Fibroblast of gingiva (primary cell): ENCODE data around the gene WNT5B.
"Not testable (repeated sequence)": the region's sequence is repeated elsewhere in the genome, so short reads cannot be mapped to it uniquely, and the experiment has no call there.

Experiments
- DNase-seq: peaks from one replicate; pipeline ENCODE4 v3.0.0-alpha.2; 2011; ENCODE audit warnings: low read depth

WNT5B gene

DNA sequence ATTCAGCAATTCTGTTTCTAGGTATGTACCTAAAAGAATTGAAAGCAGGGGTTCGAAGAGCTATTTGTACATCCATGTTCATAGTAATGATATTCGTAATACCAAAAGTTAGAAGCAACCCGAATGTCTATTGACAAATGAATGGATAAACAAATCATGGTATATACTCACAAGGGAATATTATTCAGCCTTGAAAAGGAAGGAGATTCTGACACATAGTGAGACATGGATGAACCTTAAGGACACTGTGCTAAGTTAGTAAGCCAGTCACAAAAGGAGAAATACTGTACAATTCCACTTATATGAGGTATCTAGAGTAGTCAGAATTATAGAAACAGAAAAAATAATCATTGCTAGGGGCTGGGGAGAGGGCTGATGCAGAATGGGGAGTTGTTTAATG is 30.3 kb upstream of the WNT5B start:
- DNase-seq: no peak

DNA sequence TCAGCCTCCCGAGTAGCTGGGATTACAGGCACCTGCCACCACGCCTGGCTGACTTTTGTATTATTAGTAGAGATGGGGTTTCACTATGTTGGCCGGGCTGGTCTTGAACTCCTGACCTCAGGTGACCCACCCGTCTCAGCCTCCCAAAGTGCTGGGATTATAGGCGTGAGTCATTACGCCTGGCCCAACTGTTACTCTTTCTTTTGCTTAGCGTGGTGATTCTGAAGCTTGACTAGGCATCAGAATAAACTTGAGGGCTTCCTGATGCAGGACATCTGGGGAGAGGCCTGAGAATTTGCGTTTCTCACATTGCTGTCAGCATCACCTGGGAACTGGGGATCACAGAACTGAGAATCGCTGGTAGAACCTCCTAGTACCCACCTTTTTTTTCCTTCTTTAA is 26.3 kb upstream of the WNT5B start:
- DNase-seq: not testable (repeated sequence)

DNA sequence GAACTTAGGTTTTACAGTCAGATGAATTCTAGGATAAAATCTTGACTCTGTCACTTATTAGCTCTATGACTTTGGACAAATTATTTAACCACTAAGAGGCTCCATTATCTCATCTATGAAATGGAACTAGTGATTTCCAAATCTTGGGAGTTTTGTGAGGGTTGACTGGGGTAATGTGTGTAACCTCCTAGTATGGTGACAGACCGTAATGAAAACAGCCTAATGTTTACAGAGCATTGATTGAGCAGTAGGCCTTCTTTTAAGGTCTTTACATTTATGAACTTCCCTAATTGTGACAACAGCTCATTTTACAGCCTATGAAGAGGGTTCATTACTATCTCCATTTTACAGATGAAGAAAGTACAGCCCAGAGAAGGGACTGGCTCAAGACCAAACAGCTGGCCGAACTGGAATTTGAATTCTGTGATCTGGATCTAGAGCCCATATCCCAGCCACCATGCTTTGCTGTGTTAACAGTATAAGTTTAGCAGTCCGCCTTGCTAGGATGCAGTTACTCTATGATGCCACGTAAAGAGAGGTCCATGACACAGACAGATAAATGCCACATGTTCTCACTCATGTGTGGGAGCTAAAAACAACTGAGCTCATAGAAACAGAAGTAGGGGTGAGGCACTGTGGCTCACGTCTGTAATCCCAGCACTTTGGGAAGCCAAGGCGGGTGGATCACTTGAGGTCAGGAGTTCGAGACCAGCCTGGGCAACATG is 25.6 kb upstream of the WNT5B start:
- DNase-seq: peak; percentile 25

DNA sequence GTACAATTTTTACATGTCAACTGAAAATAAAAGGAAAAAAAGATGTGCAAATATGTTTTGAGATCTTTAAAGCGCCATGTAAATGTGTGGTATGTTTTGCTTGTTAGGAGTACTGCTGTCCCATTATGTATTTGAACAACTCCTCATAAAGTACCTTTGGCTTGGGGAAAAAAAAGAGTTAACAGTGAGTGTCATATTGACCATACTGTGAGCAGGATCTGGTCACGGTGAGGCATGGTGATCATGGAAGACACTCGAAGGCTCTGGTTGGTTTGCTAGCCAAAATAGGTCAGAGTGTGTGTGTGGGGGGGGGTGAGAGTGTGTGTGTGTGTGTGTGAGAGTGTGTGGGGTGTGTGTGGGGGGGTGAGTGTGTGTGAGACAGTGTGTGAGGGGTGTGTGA is 24.6 kb upstream of the WNT5B start:
- DNase-seq: no peak

DNA sequence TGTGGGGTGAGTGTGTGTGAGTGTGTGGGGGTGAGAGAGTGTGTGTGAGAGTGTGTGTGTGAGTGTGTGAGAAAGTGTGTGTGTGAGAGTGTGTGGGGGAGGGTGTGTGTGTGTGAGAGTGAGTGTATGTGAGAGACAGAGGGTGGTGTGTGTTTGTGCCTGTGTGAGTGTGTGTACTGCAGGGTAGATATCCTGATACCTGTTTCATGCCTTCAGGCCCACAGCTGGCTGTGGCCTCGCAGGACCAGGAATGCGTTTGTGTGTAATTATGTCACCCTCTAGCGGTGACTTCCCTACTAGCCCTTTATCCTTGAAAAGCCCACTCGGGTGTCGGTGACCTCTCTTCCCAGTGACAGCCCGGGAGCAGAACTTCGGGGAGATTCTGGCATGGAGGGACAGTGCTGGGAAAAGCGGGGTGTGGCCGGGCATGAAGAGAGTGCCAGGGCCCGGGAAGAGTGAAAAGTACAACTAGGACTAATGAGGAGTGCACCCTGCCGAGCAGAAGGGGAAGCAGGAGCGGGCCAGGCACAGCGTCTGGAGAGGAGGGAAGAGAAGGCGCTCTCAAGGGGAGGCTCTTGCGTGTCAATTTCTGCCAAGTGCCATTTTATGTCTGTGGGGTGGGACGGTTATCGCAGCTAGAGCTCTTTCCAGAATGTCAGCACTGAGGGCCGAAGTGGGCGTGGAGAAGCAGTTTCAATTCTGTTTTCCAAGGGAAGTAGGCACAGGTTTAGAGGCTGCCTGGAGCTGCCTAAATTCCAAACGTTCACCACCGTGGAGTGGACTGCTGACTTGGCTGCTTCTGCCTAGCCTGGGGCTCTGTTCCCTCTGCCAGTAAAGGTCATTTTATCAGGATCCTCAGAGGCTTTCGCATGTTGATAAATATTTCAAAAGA is 23.7 kb upstream of the WNT5B start:
- DNase-seq: peak; percentile 85

DNA sequence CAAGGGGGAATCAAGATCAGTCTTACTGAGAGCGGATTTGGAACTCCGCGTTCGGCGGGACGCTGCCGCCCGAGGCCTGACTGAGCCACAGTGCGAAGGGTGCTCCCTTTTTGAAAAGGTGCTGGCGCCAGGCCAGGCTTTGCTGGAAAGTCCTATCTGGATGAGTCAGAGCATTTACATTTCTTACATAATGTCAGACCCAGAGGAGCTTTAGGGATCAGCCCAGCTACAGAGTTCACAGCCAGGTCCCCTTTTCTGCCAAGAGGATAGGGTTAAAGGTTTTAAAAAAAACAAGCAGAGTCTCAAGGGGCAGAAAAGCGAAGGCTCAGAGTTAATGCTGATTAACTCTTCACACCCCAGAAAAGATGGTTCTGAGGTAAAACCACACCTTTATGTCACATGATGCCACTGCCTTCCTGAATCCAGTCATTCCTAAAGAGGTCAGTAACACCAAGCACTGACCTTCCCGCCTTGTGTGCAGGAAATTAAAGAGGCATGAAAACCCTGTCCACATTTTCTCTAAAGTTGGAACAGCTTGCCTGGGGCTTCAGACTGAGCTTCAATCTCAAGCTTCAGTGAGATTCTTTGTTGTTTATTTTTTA is 22.9 kb upstream of the WNT5B start:
- DNase-seq: peak; percentile 24

DNA sequence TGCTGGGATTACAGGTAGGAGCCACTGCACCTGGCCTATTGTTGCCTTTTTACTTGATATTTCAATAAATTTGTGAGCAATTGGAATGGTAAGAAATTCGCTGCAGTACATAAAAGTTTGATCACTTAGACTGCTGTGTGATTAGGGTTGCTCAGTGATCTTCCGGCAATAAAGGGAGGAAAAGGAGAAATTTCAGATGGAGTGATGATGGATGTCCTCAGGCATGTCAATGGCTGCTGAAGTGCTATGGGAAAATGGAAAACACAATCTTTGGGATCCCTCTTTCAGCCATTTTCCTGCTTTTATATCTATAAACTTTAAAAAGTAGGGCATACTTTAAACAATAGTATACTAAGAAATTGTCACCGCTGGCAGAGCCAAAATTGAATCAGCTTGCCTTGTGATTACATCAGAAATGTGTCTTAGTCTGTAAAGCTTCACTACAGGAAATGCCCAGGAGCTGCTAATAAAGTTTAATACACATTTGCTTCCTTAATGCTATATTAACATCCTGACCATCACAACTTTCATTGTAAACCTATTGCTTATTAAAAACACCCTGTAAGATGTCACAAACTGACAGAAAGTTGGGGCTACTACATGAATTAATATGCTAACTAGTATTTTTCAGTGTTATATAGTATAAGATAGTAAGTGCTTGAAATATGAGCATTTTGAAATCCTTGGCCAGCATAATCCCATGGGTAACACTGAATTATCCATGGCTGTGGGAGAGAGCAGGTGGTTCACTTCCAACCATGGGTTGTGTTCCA is 20.9 kb upstream of the WNT5B start:
- DNase-seq: peak; percentile 37

DNA sequence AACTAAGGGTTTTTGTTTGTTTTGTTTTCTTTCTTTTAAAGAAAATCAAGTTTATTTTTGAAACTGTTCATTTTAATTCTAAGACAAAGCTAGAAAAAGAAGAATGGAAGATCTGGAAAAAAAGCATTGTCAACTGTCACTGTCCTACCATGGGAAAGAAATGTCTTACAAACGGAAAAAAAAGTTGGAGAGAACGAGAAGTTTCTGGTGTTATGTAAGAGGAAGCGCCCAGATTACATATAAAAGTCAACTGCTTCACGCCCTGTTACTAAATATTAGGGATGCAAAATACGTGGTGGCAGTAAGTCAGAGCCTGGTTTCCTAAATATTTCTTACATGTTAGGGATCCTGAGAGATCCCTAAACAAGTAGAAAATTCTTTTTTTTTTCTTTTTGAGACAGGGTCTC is 20.3 kb upstream of the WNT5B start:
- no peak for DNase-seq

DNA sequence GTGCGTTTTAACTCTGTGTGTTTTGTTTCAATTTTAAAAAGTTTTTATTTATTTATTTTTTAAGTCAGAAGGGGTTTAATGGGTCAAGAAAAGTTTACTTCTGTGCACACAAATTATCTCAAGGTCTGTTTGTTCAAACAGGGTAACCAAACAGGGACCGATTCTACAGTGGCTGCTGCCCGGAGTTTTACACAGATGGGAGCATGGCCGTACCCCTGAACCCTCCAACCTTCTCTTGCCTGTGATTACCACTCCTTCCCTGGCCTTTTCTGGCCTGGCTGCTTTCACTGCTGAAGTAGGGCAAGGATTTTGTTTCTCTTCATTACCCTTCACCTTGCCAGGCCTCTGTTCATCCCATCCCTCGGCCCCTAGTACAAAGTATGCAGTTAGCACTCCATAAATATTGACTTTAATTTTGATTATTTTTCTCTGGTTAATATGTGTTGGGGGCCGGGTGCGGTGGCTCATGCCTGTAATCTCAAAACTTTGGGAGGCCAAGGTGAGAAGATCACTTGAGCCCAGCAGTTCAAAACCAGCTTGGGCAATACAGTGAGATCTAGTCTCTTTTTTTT is 18.9 kb upstream of the WNT5B start:
- no peak for DNase-seq

DNA sequence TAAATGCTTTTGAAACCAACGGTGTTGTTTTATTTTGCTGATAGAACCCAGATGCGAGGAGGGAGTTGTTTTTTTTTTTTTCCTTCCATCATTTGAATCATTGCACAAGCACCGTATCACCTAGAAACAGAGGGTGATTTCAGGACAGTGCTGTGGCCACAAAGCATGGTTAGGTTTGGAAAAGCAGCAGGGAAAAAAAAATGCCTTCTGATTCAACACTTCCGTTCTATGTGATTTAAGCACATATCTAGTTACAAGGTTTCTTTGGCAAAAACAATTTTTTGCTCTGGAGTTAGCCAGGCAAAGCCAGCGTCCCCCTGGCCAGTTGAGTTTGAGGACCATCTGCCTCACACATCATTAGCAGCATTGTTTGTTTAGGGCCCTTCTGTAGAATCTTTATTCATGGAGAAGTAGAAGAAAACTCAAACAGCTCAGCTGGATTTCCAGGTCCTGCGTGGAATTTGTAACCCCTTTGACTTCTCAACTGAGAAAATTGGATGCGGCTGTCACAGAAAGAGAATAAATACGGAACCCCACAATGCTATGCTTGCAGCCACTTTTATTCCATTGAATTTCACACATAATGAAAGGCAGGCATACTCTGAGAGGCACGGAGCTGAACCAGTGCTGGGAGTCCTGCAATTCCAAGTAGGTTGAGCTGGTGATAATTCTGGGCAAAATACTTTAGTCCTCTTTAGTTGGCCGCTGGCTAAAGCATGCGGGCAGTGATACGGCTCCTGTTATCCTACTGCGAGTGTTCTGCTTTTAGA is 17.0 kb upstream of the WNT5B start:
- DNase-seq: peak; percentile 95

DNA sequence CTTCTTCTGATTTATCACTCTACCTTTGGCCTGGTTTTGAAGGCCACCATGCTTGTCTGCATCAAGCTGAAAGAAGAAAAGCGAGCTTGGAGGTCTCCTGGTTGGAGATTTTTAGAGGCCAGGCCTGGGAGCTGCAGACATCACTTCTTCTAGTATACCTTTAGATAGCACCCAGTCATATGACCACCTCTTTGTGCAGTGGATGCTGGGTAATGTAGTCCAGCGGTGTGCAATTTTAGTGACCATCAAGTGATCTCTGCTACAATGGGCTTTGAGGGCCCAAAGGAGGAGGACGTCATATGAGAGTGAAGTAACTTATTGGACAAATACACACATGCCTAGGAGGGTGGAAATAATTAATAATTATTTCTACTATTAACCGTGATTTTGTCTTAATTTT is 15.2 kb upstream of the WNT5B start:
- no peak for DNase-seq

DNA sequence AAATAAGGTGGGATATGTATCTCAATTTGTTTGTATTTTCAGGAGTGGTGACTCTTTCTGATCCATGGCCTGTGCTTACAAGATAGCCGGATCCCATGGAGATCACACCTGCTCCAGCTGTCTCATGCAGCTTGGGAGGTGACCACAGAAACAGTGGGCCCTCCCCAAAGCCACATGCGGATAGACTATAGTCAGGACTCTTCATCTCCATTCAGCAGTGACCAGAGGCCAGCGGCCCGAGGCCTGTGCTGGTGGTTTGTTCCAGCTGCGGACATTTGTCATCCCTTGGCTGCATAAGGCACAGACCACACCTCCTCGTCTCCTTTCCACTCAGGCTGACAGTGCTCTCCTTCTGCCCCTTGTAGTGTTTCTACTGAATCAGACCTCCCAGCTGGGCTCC is 14.7 kb upstream of the WNT5B start:
- DNase-seq: no peak

DNA sequence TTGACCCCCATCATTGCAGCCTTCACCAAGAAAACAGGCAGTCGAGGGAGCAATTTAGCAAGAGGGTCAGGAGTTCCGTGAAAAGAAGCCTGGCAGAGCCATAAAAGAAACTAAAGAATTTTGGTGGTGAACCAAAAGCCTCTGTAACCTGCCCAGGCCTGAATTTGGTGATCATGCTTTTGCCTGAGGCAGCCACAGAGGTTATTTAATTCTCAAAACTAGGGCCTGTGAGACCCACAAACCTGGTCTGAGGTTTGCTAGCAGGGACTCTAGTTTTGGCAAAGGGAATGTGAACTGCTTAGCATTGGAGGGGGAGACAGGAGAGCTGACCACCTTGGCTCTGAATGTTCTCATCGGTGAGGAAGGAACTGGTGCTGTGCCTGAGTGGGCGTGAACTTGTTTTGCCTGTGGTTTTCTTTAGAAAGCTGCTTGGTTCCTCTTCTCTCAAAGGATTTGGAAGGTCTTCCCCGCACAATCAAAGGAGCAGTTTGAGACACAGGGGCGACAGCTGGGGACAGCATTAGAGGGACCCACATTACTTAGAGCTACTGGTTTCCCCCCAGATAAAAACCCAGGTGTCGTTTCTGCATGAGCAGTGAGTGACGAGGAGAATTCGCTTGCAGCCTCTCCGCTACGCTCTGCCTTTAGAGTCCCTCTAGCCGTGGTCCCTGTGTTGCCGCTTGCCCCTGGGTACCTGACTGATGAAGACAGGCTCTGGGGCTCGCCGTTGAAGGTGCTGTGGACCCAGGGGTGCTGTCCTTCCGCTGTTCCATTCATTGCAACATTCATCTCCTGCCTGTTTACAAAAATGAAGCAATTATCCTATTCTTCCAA is 12.6 kb upstream of the WNT5B start:
- DNase-seq: no peak

DNA sequence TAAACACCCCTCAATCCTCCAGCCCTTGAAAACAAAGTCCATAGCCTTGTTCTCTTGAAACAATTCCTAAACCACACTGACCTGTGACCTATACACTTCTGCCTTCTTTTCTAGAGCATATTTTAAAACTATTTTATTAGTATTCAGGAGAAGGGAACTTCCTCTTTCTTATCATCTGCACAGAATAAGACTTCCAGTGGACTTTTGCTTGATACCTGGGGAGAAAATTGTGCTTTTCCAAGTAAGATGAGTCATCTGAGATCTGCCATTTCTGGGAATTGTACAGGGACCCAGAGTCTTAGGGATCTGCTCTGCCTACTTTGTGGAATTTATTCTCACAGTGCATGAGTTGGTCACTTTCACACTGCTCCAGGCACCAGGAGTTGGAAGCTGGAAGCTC is 10.5 kb upstream of the WNT5B start:
- no peak for DNase-seq

DNA sequence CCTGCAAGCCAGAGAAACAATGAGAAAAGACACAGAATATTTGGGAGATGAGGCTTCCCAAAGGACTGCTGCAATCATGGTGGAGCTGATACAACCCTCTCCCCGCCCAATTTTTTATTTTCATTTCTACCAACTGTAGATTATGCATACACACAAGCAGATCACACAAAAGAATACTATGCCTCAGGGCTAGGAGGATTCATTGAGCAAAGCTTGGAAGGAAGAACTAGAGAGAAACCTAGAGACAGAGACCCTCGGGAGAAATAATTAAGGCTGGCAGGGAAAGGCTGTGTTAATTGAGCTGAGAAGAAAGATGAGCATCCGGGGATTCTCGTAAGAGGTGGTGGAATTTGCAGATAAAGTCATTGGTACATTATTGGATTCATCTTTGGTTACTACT is 9.9 kb upstream of the WNT5B start:
- DNase-seq: no peak

DNA sequence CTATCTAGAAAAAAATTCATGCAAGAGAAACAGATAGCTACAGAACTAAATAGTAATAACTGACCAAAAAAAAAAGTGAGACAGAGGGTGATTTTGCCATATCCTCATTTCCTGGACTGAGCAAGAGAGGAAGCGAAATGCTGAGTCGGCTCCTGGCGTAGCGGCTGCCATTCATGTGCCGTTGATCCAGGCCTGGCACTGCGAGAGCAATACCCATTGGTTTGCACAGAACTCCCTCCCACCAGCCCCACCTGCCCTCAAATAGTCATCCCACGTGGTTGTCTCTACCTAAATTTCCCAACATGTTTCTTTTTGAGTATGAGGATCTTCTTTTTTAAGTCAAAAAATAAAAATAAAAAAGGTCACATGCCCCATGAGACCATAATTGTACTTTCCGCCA is 9.4 kb upstream of the WNT5B start:
- no peak for DNase-seq

DNA sequence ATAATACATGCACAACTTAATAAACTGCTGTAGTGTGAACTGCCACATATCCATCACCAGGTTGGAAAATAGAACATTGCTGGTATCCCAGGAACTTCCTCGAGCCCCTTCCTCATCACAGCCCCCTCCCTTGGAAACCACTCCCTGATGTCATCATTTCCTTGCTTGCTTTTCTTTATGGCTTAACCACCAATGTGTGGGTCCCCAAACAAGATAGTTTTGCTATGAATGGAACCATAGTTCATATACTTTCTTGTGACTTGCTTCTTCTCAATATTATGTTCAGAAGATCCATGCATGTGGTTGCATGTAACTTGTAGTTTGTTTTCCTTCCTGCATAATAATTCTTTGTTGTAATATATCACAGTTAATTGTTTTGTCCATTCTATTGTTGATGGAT is 8.9 kb upstream of the WNT5B start:
- DNase-seq: no peak

DNA sequence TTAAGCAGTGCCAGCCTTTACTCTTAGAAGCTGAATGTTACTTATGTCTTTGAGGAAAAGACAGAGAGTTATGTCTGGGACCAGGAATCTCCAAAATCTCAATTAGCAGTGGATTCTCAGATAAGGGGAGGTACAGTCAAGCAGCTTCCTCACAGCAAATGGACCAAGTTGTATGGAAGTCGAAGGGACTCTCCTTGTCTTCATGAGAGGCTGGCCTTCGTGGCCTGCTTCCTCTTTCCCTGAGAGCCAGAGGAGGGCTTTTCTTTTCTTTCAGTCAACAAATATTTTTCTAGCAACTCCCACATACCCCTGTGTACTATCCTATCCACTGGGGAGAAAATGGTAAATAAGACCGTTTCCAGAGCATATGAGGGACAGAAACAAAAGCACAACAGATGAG is 6.6 kb upstream of the WNT5B start:
- DNase-seq: no peak

DNA sequence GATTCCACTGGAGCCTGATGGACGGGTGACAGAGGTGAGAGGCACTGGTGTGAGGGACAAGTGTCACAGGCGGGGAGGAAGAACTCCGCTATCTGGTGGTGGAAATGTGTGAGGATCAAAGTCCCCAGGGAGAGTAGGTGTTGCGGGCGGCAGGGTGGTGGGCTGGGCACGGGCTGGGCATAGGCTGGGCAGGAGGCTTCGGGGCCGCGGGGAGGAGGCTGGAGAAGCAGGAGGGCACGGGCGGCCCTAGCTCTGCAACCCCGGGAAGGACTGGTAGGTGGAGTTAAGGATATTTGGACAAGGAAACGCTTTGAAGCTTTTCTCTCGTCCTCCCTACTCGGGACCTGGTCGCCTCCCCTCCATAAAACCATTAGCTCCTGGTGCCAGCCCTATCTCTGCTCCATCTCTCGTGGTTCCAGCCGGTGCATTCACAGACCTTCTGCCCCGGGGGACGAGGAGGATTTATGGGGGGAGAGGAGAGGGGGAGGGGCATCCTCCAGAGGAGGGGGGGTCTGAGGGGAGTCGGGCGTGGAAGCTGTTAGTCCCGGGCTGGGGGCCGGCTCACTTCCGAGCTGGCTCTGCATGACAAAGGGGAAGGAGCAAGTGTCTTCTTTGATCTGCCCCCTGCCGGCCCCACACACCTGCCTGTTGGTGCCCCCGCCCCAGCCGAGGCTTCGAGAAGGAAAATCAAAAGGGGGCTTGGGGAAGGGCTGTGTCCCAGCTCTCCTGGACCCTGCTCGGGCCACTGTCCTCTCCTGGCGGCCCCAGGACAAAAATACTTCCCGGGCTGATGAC is 504 bp downstream of the WNT5B start:
- no peak for DNase-seq
